PC-9 (cell line): Measurements from ENCODE around the gene HTR7. TPM values are rescaled to one million over a fixed set of nuclear protein-coding genes. Genes with fewer than 3 reads are reported as not detected.

Experiments used
- BruUV-seq: library from RNA; stranded (reverse); fragments of 400-500 nt; replicated peaks from 2 replicates; lab custom pipeline; 2021; lab: Mats Ljungman, UMichigan
- CTCF ChIA-PET: fragments of 300-600 bp; sonication (Branson Sonifier 250); formaldehyde crosslinking; loops from one replicate; lab custom pipeline; 2022; ENCODE audit warnings: antibody characterized with exemption; lab: Charles Lee
- POLR2A ChIA-PET: fragments of 300-600 bp; sonication (Branson Sonifier 250); formaldehyde crosslinking; loops from one replicate; lab custom pipeline; 2022; ENCODE audit warnings: antibody characterized with exemption; ENCODE audit not compliant: unreplicated experiment; lab: Charles Lee
- DNase-seq, 2 experiments: peaks; one replicate each; pipeline versions ENCODE4 v3.0.0 to v3.0.0-alpha.2; 2015 to 2022; ENCODE audit warnings: mixed read lengths in 1 of 2
- H2AFZ ChIP-seq: fragments of 200-600 bp; sonication (generic); 2 replicates; pipeline ENCODE4 v1.8.1; 2017; ENCODE audit warnings: antibody characterized with exemption
- H3F3A ChIP-seq: fragments of 200-600 bp; sonication (generic); 2 replicates; pipeline ENCODE4 v1.8.1; 2017; ENCODE audit warnings: antibody characterized with exemption, mild to moderate bottlenecking, low read depth; ENCODE audit not compliant: insufficient read depth
- H3K27ac ChIP-seq: fragments of 200-600 bp; sonication (generic); 2 replicates; pipeline ENCODE4 v1.6.1; 2016; ENCODE audit warnings: mixed run types
- H3K27me3 ChIP-seq: fragments of 200-600 bp; sonication (generic); 2 replicates; pipeline ENCODE4 v1.6.1; 2016; ENCODE audit warnings: low read depth, mixed run types; ENCODE audit not compliant: insufficient read depth
- H3K36me3 ChIP-seq: fragments of 200-600 bp; sonication (generic); 2 replicates; pipeline ENCODE4 v1.6.1; 2016; ENCODE audit warnings: low read depth, mixed run types
- H3K4me1 ChIP-seq: fragments of 200-600 bp; sonication (generic); replicated peaks from 2 replicates; pipeline ENCODE4 v1.6.1; 2016; ENCODE audit warnings: mixed run types; ENCODE audit not compliant: insufficient read depth
- H3K4me2 ChIP-seq: fragments of 200-600 bp; sonication (generic); 2 replicates; pipeline ENCODE4 v1.6.1; 2017; ENCODE audit warnings: mixed run types
- H3K4me3 ChIP-seq: fragments of 200-600 bp; sonication (generic); 2 replicates; pipeline ENCODE4 v1.6.1; 2016; ENCODE audit warnings: mixed run types
- H3K79me2 ChIP-seq: fragments of 200-600 bp; sonication (generic); 2 replicates; pipeline ENCODE4 v1.6.1; 2017; ENCODE audit warnings: low read depth, mixed run types
- H3K9me2 ChIP-seq: fragments of 200-600 bp; sonication (generic); 2 replicates; pipeline ENCODE4 v1.8.1; 2017; ENCODE audit warnings: mild to moderate bottlenecking; ENCODE audit not compliant: insufficient read depth
- H3K9me3 ChIP-seq: fragments of 200-600 bp; sonication (generic); 2 replicates; pipeline ENCODE4 v1.8.1; 2016; ENCODE audit warnings: low read depth; ENCODE audit not compliant: insufficient read depth
- H4K20me1 ChIP-seq: fragments of 200-600 bp; sonication (generic); 2 replicates; pipeline ENCODE4 v1.8.1; 2017; ENCODE audit not compliant: insufficient read depth
- CTCF ChIP-seq: fragments of 200-600 bp; sonication (generic); conservative IDR thresholded peaks from 2 replicates; pipeline ENCODE4 v1.6.1; 2017; ENCODE audit warnings: mixed run types, antibody characterized with exemption, mild to moderate bottlenecking, moderate library complexity
- EZH2 ChIP-seq: fragments of 200-600 bp; sonication (generic); IDR thresholded peaks from 2 replicates; pipeline ENCODE4 v1.8.0; 2017; ENCODE audit warnings: antibody characterized with exemption, low read depth
- intact Hi-C: fragments of 100-400 bp; cut with micrococcal nuclease; formaldehyde crosslinking; loops from one replicate; pipeline ENCODE4 v1.10.0; 2022; ENCODE audit not compliant: unreplicated experiment
- total RNA-seq: library from RNA; stranded (reverse); gene quantifications from 2 replicates; pipeline ENCODE4 v1.2.3, GENCODE V29; 2021

HTR7 gene
- total RNA-seq, 1 experiment from 2014 or later = 0.52 TPM

- Histone ChIP-seq H3K4me1 (no peaks in the 10 kb centered on the region), H4K20me1 (no peaks in the 10 kb centered on the region), H3K4me2 (no peak overlapping the region), H3K79me2 (no peaks in the 10 kb centered on the region), H3K9me3 (no peaks in the 10 kb centered on the region), H3F3A (no peaks in the 10 kb centered on the region), H3K36me3 (0 out of 2 replicates have a peak, but pooled peaks cover 4% of the 10 kb centered on the region), H3K27ac (no peak overlapping the region), H3K9me2 (no peaks in the 10 kb centered on the region), H3K4me3 (no peak overlapping the region), H2AFZ (no peak overlapping the region), H3K27me3 (no peaks in the 10 kb centered on the region)
- BruUV-seq = no TSS peak
- ChIA-PET POLR2A (no interaction called here), CTCF (no interaction called here)
- TF ChIP-seq CTCF (no peak), EZH2 (no peak)
- no peak for DNase-seq
- intact Hi-C loops = no loop called here
Observed at GRCh38 chr10:90893190-90893589, 35.4 kb upstream of the HTR7 start.

GRCh38 chr10:90890347-90890746 is 32.5 kb upstream of the HTR7 start:
- Histone ChIP-seq H3K27ac (no peak overlapping the region), H3K9me2 (no peaks in the 10 kb centered on the region), H3K36me3 (peaks cover 6% of the 10 kb centered on the region; the same call in 1 of the 2 replicates), H3K4me3 (no peak overlapping the region), H3K9me3 (no peaks in the 10 kb centered on the region), H3K79me2 (no peaks in the 10 kb centered on the region), H3K27me3 (no peaks in the 10 kb centered on the region), H3K4me1 (no peaks in the 10 kb centered on the region; the same call in 1 of the 2 replicates), H2AFZ (no peak overlapping the region), H3K4me2 (no peak overlapping the region), H3F3A (no peaks in the 10 kb centered on the region), H4K20me1 (no peaks in the 10 kb centered on the region)
- no peak for TF ChIP-seq EZH2
- no peak for TF ChIP-seq CTCF
- ChIA-PET POLR2A (no interaction called here), CTCF (no interaction called here)
- BruUV-seq = no TSS peak
- DNase-seq = no peak
- intact Hi-C loops = no loop called here

- Histone ChIP-seq H3K79me2 (no peaks in the 10 kb centered on the region), H3K27ac (no peak overlapping the region), H3K27me3 (no peaks in the 10 kb centered on the region), H3K4me3 (no peak overlapping the region), H3F3A (peaks cover 1% of the 10 kb centered on the region; the same call in 1 of the 2 replicates), H3K4me1 (peaks cover 5% of the 10 kb centered on the region), H3K9me3 (no peaks in the 10 kb centered on the region), H3K4me2 (no peak overlapping the region), H3K9me2 (no peaks in the 10 kb centered on the region), H4K20me1 (0 out of 2 replicates have a peak, but pooled peaks cover under 1% of the 10 kb centered on the region), H2AFZ (no peak overlapping the region), H3K36me3 (peaks cover 10% of the 10 kb centered on the region; the same call in 1 of the 2 replicates)
- no TSS peak for BruUV-seq
- POLR2A ChIA-PET = no interaction called here
- TF ChIP-seq EZH2 = no peak
- TF ChIP-seq CTCF = no peak
- intact Hi-C loops = loop anchor here (10.0 kb wide), 2 partner anchors 955 to 1025 kb away; no protein-coding TSS in a partner anchor
- no peak for DNase-seq
- CTCF ChIA-PET = no interaction called here
Observed at GRCh38 chr10:90889636-90890035, 31.8 kb upstream of the HTR7 start.
